Mesendoderm (in vitro differentiated cells): ENCODE measurements around the gene OR9Q1.
A peak's percentile ranks its signal among the peaks of the same experiment; 100 is the strongest.

Experiments used
- DNase-seq: peaks from one replicate; pipeline ENCODE4 v3.0.0; 2013
- H2AK5ac ChIP-seq: 2 replicates; pipeline ENCODE4 v1.6.1; 2013; ENCODE audit warnings: low read length, inconsistent platforms
- H2BK120ac ChIP-seq: 2 replicates; pipeline ENCODE4 v1.6.1; 2013; ENCODE audit warnings: low read depth, mild to moderate bottlenecking, low read length, moderate library complexity, mixed read lengths
- H2BK15ac ChIP-seq: replicated peaks from 2 replicates; pipeline ENCODE4 v1.6.1; 2013; ENCODE audit warnings: low read depth, mild to moderate bottlenecking, moderate library complexity
- H2BK5ac ChIP-seq: 2 replicates; pipeline ENCODE4 v1.6.1; 2013; ENCODE audit warnings: low read length, inconsistent platforms
- H3K18ac ChIP-seq: 2 replicates; pipeline ENCODE4 v1.6.1; 2013; ENCODE audit warnings: mild to moderate bottlenecking, low read length, mixed read lengths
- H3K23ac ChIP-seq: one replicate; pipeline ENCODE4 v1.6.1; 2013; ENCODE audit warnings: low read length
- H3K27ac ChIP-seq: 2 replicates; pipeline ENCODE4 v1.5.1; 2013; ENCODE audit warnings: low read depth, mild to moderate bottlenecking, inconsistent platforms, low read length, moderate library complexity
- H3K27me3 ChIP-seq: 2 replicates; pipeline ENCODE4 v1.6.1; 2013; ENCODE audit warnings: low read length, control low read depth, mild to moderate bottlenecking, inconsistent platforms; ENCODE audit not compliant: insufficient read depth, poor library complexity
- H3K36me3 ChIP-seq: 2 replicates; pipeline ENCODE4 v1.6.1; 2013; ENCODE audit warnings: low read length, inconsistent platforms; ENCODE audit not compliant: control insufficient read depth, insufficient read depth
- H3K4ac ChIP-seq: one replicate; pipeline ENCODE4 v1.6.1; 2013; ENCODE audit warnings: low read depth, mild to moderate bottlenecking, low read length, moderate library complexity
- H3K4me1 ChIP-seq: 2 replicates; pipeline ENCODE4 v1.6.1; 2013; ENCODE audit warnings: low read depth, low read length, inconsistent platforms; ENCODE audit not compliant: control insufficient read depth
- H3K4me2 ChIP-seq: 2 replicates; pipeline ENCODE4 v1.6.1; 2013; ENCODE audit warnings: low read length
- H3K4me3 ChIP-seq: 2 replicates; pipeline ENCODE4 v1.5.1; 2013; ENCODE audit warnings: mild to moderate bottlenecking, low read length
- H3K56ac ChIP-seq: one replicate; pipeline ENCODE4 v1.6.1; 2013; ENCODE audit warnings: low read length
- H3K79me1 ChIP-seq: 2 replicates; pipeline ENCODE4 v1.6.1; 2013; ENCODE audit warnings: low read length, inconsistent platforms
- H3K79me2 ChIP-seq: 2 replicates; pipeline ENCODE4 v1.6.1; 2013; ENCODE audit warnings: mild to moderate bottlenecking, low read length; ENCODE audit not compliant: control insufficient read depth, insufficient read depth
- H3K9ac ChIP-seq: 2 replicates; pipeline ENCODE4 v1.6.1; 2013; ENCODE audit warnings: low read length, inconsistent platforms
- H4K5ac ChIP-seq: one replicate; pipeline ENCODE4 v1.6.1; 2013; ENCODE audit warnings: low read length
- H4K8ac ChIP-seq: one replicate; pipeline ENCODE4 v1.6.1; 2013; ENCODE audit warnings: low read depth, mild to moderate bottlenecking, control low read depth, low read length, moderate library complexity
- WGBS: extraction: QIAGEN DNeasy Blood & Tissue Kit; methylation state at CpG from one replicate; pipeline ENCODE4 v1.1.7; 2013; ENCODE audit warnings: low lambda C conversion rate, missing lambda C conversion rate; ENCODE audit not compliant: insufficient coverage; ENCODE audit errors: extremely low coverage; 5-methylcytosine and 5-hydroxymethylcytosine counted together

Gene OR9Q1

DNA sequence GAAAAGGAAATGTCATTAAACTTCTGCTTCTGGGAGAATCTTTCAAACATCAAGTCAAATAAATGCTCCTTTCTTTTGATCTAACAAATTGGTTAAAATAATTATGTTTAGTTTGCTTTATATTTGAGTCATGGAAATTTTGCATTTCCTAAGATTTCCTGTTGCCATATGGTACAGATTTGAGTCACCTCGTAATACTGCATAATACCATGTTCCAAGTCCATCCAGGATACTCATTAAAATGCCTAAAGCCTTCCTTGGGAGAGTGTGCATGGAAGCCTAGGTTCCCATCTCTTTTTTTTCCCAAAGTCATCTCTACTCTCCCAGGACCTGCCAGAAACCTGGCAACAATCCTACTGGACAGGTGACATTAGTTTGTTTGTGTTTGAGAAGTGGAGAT is 97.4 kb downstream of the OR9Q1 start:
- H3K27me3 ChIP-seq, result no peaks in the 10 kb centered on the region
- H3K4me1 ChIP-seq, result no peaks in the 10 kb centered on the region
- no peak overlapping the region for H2BK120ac ChIP-seq
- H4K5ac ChIP-seq, result no peak overlapping the region
- H2AK5ac ChIP-seq, result no peak overlapping the region
- H3K79me1 ChIP-seq, result no peaks in the 10 kb centered on the region
- H3K36me3 ChIP-seq, result no peaks in the 10 kb centered on the region
- no peak overlapping the region for H3K4me2 ChIP-seq
- no peak overlapping the region for H3K4ac ChIP-seq
- no peak overlapping the region for H4K8ac ChIP-seq
- H3K4me3 ChIP-seq, result no peak overlapping the region
- DNase-seq, result no peak
- no peak overlapping the region for H3K23ac ChIP-seq
- H3K9ac ChIP-seq, result no peak overlapping the region
- no peak overlapping the region for H3K27ac ChIP-seq
- no peak overlapping the region for H2BK5ac ChIP-seq
- H2BK15ac ChIP-seq, result no peak overlapping the region
- H3K79me2 ChIP-seq, result no peaks in the 10 kb centered on the region
- H3K18ac ChIP-seq, result no peak overlapping the region
- WGBS, result no CpG with 5 or more reads among the region's 1 CpG
- H3K56ac ChIP-seq, result no peak overlapping the region

DNA sequence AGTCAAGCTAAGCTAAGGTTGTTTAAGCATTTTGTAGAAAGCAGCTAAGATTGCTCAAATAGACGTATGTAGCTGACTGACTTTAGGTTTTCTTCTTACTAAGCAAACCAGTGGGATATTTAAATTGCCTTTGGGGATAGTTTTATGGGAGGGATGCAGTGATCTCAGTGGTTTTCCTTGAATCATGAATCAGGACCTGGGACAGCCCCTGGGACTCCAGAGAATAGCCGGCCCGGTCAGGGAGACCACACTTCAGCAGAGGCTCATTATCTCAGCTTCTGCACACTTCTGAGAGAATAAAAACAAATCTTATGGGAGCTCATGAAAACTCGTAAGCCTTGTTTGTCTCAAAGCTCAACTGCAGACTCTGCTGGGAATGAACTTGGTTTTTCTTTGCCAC is 101.8 kb downstream of the OR9Q1 start, which contains the start of gene OR9I1:
TSS of gene OR9I1 (minus strand) at position 62 of the 400 bp plus-strand sequence. CDS start 6,086 bp downstream, outside the sequence.
- Histone ChIP-seq H2AK5ac (no peak within 1 kb of the TSS), H3K4me1 (no peaks in the 10 kb centered on the region), H3K4me2 (no peak within 1 kb of the TSS), H4K5ac (no peak within 1 kb of the TSS), H3K79me1 (no peaks in the 10 kb centered on the region), H3K18ac (no peak within 1 kb of the TSS), H3K4ac (no peak within 1 kb of the TSS), H3K27me3 (no peaks in the 10 kb centered on the region), H3K79me2 (no peaks in the 10 kb centered on the region), H3K9ac (no peak within 1 kb of the TSS), H3K56ac (no peak within 1 kb of the TSS), H3K23ac (no peak within 1 kb of the TSS), H3K36me3 (no peaks in the 10 kb centered on the region), H2BK120ac (no peak within 1 kb of the TSS), H3K27ac (no peak within 1 kb of the TSS), H3K4me3 (no peak within 1 kb of the TSS), H2BK15ac (no peak within 1 kb of the TSS), H4K8ac (no peak within 1 kb of the TSS), H2BK5ac (no peak within 1 kb of the TSS)
- no CpG with 5 or more reads among the region's 4 CpGs for WGBS
- no peak for DNase-seq

DNA sequence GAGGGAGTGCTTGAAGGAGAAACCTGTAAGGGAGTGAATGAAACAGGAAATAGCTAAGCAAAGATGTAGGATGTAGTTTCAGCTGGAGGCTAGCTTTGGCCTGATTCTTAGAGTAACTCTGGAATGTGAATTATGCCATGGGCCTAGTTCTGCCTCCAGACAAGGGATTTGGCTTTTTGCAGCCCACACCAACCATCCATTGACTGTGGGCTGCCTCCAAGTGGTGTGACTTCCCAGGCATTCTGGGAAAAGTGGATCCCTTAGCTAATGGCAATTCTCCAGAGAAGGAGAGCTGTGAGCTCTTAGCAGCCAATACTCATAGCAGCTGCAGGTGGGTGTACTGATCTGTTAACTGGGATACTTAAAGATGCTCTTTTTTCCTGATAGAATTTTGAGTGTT is 103.7 kb downstream of the OR9Q1 start:
- Histone ChIP-seq H4K8ac (no peak overlapping the region), H3K23ac (no peak overlapping the region), H3K4me2 (no peak overlapping the region), H3K27me3 (no peaks in the 10 kb centered on the region), H3K56ac (no peak overlapping the region), H3K79me2 (no peaks in the 10 kb centered on the region), H4K5ac (no peak overlapping the region), H3K4me1 (no peaks in the 10 kb centered on the region), H3K36me3 (no peaks in the 10 kb centered on the region), H2BK120ac (no peak overlapping the region), H3K79me1 (no peaks in the 10 kb centered on the region), H3K18ac (no peak overlapping the region), H3K4ac (no peak overlapping the region), H3K9ac (no peak overlapping the region), H2AK5ac (no peak overlapping the region), H3K4me3 (no peak overlapping the region), H3K27ac (no peak overlapping the region), H2BK15ac (no peak overlapping the region), H2BK5ac (no peak overlapping the region)
- DNase-seq, result peak; percentile 73

DNA sequence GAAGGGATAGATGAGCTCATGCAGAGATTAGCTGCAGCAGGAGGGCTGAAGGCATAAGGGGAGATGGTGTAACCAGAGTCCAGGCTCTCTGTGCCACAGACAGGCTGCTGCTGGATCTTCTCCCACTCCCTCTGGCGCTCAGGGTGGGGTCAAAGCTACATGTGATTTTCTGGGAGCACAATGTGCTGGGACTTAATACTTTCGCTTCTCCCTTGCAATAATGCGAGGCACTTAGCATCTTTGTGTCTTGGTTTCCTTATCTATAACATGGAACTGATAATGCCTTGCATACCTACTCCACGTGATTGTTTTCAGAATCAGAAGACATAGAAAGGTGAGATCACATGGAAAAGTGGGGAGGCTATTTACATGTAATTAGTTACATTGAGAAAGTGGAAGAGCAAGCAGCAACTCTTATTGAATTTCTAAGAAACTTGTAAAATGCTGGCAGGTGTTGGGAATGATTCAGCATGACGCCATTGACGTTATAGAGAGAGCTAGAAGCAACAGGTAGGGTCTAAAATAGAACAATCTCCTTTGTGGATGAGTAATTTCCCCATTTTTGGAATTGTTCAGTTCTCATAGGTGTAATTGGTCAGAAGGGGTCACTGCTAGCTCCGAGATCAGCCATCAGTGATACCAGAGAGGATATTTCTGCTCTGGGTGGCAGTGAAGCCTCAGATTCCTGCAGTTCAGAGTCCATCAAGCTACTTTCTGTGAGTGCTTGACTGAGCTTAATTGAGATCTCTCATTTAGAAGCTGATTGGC is 109.8 kb downstream of the OR9Q1 start:
- Histone ChIP-seq H4K8ac (no peak overlapping the region), H3K79me2 (no peaks in the 10 kb centered on the region), H3K56ac (no peak overlapping the region), H3K9ac (no peak overlapping the region), H4K5ac (no peak overlapping the region), H3K18ac (no peak overlapping the region), H3K79me1 (no peaks in the 10 kb centered on the region), H3K27me3 (no peaks in the 10 kb centered on the region), H2BK120ac (no peak overlapping the region), H3K4ac (no peak overlapping the region), H3K4me1 (no peaks in the 10 kb centered on the region), H3K4me3 (no peak overlapping the region), H2BK15ac (no peak overlapping the region), H3K36me3 (no peaks in the 10 kb centered on the region), H2AK5ac (no peak overlapping the region), H2BK5ac (no peak overlapping the region), H3K23ac (no peak overlapping the region), H3K27ac (no peak overlapping the region), H3K4me2 (no peak overlapping the region)
- peak; percentile 67 for DNase-seq
- WGBS, result no CpG with 5 or more reads among the region's 7 CpGs

DNA sequence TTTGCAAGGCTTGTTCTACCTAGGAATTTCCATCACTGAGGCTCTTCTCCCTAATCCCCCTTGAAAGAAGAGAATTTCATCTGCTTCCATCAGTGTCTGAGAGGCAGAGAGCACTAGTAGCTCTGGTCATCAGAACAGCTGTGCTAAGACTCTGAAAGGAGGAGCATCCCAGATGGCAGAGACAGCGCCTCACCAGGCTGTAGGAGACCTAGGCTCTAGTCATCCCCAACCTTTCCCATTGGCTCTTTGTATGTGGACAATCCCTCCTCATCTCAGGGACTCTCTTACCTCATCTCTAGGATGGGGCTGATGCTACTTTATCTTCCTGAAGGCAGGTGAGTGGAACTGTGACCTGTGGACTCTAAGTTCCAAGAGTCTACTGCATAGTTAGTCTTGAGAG is 110.5 kb downstream of the OR9Q1 start:
- peak; percentile 35 for DNase-seq
- H3K23ac ChIP-seq, result no peak overlapping the region
- H3K18ac ChIP-seq, result no peak overlapping the region
- H3K79me2 ChIP-seq, result no peaks in the 10 kb centered on the region
- no peak overlapping the region for H3K9ac ChIP-seq
- no peak overlapping the region for H4K8ac ChIP-seq
- no peaks in the 10 kb centered on the region for H3K27me3 ChIP-seq
- WGBS, result no CpG with 5 or more reads among the region's 1 CpG
- H3K56ac ChIP-seq, result no peak overlapping the region
- H3K4me3 ChIP-seq, result no peak overlapping the region
- no peaks in the 10 kb centered on the region for H3K79me1 ChIP-seq
- H3K4ac ChIP-seq, result no peak overlapping the region
- no peak overlapping the region for H2AK5ac ChIP-seq
- H2BK120ac ChIP-seq, result no peak overlapping the region
- H4K5ac ChIP-seq, result no peak overlapping the region
- no peak overlapping the region for H2BK5ac ChIP-seq
- no peak overlapping the region for H3K4me2 ChIP-seq
- H3K27ac ChIP-seq, result no peak overlapping the region
- H3K4me1 ChIP-seq, result no peaks in the 10 kb centered on the region
- H3K36me3 ChIP-seq, result no peaks in the 10 kb centered on the region
- H2BK15ac ChIP-seq, result no peak overlapping the region

DNA sequence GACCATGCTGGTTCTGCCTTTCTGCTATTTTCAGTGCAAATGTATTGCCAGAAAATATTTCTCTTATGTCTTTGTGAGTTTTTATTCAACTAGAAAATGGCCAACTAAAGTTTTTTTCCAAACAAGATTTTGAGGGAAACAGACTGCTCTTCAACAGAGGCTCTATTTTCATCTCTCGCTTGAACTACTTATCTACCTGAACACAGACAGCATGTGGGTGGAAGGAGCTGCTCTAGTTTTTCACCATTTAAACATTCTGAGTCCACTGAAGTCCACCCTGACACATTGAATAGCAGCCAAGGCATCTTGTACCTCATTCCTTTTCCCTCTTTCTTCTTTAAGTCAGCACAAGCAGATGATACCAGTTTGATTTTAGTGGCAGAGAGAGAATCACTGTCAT is 111.5 kb downstream of the OR9Q1 start:
- no peak overlapping the region for H4K8ac ChIP-seq
- H3K56ac ChIP-seq, result no peak overlapping the region

More for the DNA sequence above, 111.5 kb downstream of the OR9Q1 start:
- Histone ChIP-seq H3K4me2 (no peak overlapping the region), H3K23ac (no peak overlapping the region), H4K5ac (no peak overlapping the region), H3K27ac (no peak overlapping the region), H3K9ac (no peak overlapping the region), H2BK120ac (no peak overlapping the region), H3K4me3 (no peak overlapping the region), H3K4me1 (no peaks in the 10 kb centered on the region), H3K4ac (no peak overlapping the region), H2BK5ac (no peak overlapping the region), H3K79me2 (no peaks in the 10 kb centered on the region), H3K27me3 (no peaks in the 10 kb centered on the region), H3K79me1 (no peaks in the 10 kb centered on the region), H2BK15ac (no peak overlapping the region), H2AK5ac (no peak overlapping the region), H3K36me3 (no peaks in the 10 kb centered on the region), H3K18ac (no peak overlapping the region)
- DNase-seq, result no peak
- no CpG with 5 or more reads among the region's 1 CpG for WGBS
